C4-2B (cell line): ENCODE data around the gene METTL22.
A peak's percentile ranks its signal among the peaks of the same experiment; 100 is the strongest.

Experiments used
- H3K27ac ChIP-seq: fragments of 450-650 bp; 2 replicates; pipeline ENCODE4 v1.5.1; 2017
- ZFX ChIP-seq: fragments of 450-650 bp; IDR thresholded peaks from 2 replicates; pipeline ENCODE4 v1.6.1; 2017
- TF ChIP-seq, protein P1 (sequence below): fragments of 450-650 bp; conservative IDR thresholded peaks from 2 replicates; pipeline ENCODE4 v1.5.1; 2017; ENCODE audit warnings: mild to moderate bottlenecking

The METTL22 gene

DNA sequence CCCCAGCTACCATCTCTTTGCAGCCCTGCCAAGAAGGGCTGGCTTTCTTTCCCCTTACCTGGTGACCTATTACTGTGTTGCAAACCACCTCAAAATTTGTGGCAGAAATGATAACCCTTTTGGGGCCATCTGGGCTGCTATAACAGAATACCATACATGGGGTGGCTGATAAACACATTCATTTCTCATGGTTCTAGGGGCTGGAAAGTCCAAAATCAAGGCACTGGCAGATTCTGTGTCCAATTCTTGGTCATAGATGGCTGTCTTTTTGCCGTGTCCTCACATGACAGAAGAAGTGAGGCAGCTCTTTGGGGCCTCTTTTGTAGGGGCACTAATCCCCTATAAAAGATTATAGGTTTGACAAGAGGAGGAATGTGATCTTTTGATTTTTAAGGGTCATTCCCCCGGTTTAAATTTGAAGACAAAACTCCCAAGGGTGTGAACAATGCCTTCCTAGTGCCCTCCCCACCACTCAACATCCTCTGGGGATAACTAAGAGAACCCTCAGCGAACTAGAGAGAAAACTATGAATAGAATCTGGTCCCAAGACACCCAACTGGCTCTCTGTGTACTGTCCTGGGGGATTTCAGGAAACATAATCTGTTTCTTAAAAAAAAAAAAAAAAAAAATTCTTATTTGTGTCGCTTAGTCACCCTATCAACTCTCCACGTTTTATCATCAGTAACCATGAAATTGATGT lies 1.7 kb upstream of the METTL22 start:
- no peak overlapping the region for H3K27ac ChIP-seq
- TF ChIP-seq ZFX = no peak
- TF ChIP-seq, protein P1, sequence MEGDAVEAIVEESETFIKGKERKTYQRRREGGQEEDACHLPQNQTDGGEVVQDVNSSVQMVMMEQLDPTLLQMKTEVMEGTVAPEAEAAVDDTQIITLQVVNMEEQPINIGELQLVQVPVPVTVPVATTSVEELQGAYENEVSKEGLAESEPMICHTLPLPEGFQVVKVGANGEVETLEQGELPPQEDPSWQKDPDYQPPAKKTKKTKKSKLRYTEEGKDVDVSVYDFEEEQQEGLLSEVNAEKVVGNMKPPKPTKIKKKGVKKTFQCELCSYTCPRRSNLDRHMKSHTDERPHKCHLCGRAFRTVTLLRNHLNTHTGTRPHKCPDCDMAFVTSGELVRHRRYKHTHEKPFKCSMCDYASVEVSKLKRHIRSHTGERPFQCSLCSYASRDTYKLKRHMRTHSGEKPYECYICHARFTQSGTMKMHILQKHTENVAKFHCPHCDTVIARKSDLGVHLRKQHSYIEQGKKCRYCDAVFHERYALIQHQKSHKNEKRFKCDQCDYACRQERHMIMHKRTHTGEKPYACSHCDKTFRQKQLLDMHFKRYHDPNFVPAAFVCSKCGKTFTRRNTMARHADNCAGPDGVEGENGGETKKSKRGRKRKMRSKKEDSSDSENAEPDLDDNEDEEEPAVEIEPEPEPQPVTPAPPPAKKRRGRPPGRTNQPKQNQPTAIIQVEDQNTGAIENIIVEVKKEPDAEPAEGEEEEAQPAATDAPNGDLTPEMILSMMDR = no peak

DNA sequence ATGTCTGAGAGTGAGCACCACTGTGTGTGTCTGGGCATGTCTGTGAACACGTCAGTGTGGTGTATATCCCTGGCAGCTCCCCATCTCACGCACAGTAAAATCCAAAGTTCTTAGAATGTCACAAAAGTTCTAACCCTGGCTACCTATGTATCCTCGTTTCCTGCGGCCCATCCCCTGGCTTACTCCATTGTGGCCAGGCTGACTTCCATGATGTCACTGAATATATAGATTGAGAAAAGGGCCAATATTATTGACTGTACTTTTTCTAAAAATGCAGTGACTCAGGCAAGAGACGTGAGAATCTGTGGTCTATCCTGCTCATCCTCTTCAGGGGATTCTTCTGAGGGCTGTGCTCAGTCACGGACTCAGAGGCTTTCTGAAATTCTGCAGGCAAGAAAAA lies 963 bp upstream of the METTL22 start:
- TF ChIP-seq ZFX = no peak
- TF ChIP-seq, protein P1 = no peak
- H3K27ac ChIP-seq = no peak overlapping the region

DNA sequence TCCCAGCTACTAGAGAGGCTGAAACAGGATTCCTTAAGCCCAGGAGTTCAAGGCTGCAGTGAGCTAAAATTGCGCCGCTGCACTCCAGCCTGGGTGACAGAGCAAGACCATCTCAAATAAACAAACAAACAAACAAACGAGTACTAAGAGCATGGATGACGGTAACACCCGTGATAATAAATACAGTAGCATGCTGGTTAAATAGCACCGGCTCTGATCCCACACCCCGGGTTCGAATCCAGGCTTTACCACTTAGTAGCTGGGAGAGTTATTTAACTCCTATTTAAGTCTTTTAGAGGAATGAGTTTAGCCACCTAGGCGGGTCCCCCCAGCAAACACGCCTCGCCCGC lies 301 bp upstream of the METTL22 start:
- H3K27ac ChIP-seq = peak overlapping the region; percentile 93
- TF ChIP-seq, protein P1 = no peak
- no peak for TF ChIP-seq ZFX

DNA sequence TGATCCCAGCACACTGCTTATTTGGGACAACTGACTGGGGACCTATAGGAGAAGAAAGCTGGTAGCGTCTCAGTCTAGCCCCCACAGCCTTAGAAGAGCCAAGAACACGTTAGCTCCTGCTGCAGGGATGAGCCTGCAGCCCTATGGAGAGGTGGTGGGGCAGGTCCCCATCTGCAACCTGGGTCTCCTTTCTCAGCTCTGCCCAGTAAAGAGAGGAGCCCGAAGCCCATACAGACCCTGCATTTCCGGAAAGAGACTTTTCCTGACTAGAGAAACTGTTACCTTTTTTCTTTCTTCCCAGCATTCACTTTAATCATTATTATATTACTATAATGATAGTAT lies 788 bp downstream of the METTL22 start:
- TF ChIP-seq, protein P1 = no peak
- TF ChIP-seq ZFX = no peak
- H3K27ac ChIP-seq = peak overlapping the region; percentile 93

DNA sequence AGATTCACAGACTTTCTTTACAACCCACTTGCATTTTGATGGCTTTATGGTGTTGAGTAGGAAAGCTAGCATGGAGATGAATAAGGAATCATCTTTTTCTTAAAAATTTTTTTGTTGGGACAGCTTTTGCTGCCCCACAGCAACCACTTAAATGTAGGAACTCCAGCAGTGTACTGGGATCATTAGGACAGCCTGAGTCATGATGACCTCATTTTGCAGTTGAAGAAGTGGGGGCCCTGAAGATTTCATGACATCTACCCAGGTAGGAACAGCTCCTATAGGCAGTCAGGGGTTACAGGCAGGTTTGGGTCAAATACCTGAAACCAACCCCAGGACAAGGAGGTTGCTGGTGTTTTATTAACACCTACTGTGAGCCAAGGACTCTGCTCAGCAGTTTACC lies 2.1 kb downstream of the METTL22 start:
- H3K27ac ChIP-seq = no peak overlapping the region
- TF ChIP-seq ZFX = no peak
- TF ChIP-seq, protein P1 = no peak

DNA sequence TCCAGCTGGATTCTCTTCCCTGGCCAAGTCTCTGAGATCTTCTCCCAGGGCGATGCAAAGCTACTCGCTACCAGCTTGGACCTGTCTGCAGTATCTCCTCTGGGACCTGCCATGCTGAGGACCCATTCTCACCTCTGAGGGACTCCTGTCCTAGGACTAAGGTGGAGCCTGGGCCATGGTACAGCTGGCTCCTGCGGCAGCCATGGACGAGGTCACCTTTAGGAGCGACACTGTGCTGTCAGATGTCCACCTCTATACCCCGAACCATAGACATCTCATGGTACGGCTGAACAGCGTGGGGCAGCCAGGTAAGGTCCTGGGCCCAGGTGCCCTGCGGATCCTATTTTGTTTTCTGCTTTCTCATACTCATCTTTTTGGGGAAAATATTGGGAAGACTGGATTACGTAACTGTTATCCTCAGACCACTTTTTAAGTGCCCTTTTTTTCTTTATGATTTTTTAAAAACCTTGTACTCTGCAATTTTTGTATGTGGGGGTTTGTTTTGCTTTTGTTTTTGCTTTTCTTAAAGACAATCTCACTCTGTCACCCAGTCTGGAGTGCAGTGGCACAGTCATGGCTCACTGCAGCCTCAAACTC lies 4.1 kb downstream of the METTL22 start:
- TF ChIP-seq, protein P1 = no peak
- TF ChIP-seq ZFX = no peak
- no peak overlapping the region for H3K27ac ChIP-seq

DNA sequence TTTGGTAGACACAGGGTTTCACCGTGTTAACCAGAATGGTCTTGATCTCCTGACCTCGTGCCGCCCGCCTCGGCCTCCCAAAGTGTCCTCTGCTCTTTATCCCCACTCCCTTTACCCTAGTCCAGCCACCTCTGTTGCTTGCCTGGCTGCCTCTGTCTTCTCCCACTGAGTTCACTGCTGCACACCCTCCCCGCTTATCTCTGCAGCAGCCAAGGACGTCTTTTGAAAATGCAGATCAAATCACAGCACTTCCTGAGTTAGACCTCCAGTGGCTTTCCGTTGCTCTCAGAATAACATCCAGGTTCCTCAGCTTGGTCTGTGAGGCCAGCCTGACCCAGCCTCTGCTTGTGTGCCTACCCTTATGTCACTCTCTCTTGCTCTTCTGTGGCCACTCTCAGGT lies 5.4 kb downstream of the METTL22 start:
- TF ChIP-seq ZFX = no peak
- TF ChIP-seq, protein P1 = no peak

More for the DNA sequence above, 5.4 kb downstream of the METTL22 start:
- H3K27ac ChIP-seq = no peak overlapping the region
